Measurements from ENCODE around the gene SEMA3A.

GRCh38 chr7:84092207-84092606, 102.4 kb downstream of the SEMA3A start:
- TF ChIP-seq, protein P1, sequence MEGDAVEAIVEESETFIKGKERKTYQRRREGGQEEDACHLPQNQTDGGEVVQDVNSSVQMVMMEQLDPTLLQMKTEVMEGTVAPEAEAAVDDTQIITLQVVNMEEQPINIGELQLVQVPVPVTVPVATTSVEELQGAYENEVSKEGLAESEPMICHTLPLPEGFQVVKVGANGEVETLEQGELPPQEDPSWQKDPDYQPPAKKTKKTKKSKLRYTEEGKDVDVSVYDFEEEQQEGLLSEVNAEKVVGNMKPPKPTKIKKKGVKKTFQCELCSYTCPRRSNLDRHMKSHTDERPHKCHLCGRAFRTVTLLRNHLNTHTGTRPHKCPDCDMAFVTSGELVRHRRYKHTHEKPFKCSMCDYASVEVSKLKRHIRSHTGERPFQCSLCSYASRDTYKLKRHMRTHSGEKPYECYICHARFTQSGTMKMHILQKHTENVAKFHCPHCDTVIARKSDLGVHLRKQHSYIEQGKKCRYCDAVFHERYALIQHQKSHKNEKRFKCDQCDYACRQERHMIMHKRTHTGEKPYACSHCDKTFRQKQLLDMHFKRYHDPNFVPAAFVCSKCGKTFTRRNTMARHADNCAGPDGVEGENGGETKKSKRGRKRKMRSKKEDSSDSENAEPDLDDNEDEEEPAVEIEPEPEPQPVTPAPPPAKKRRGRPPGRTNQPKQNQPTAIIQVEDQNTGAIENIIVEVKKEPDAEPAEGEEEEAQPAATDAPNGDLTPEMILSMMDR (IDR thresholded peaks at IDR 0.05), result no peak
- TF ChIP-seq POLR2AphosphoS5 (IDR thresholded peaks at IDR 0.05; ENCODE audit: low read depth, low read length) (no peak), REST (IDR thresholded peaks at IDR 0.05; ENCODE audit: insufficient read depth in 1 of 2, low read depth in 2 of 2, low read length in 1 of 2) (no peak), TCF7L2 (IDR thresholded peaks at IDR 0.05; ENCODE audit: low read depth, low read length) (no peak)

Data from Panc1 (cell line).